B cell (primary cell): ENCODE data around the gene URB1. TPM values are rescaled to one million over a fixed set of nuclear protein-coding genes. Genes with fewer than 3 reads are reported as not detected.

Experiments used
- ATAC-seq: fragments of 200-7000 bp; cut with Tn5 transposase; one replicate; pipeline ENCODE4 v1.10.0; 2021; ENCODE audit warnings: low read depth, mild to moderate bottlenecking, moderate number of reproducible peaks, moderate library complexity
- CTCF ChIA-PET: fragments of 350-600 bp; sonication (Branson Sonifier 250); formaldehyde crosslinking; loops from one replicate; lab custom pipeline; 2021; ENCODE audit warnings: antibody characterized with exemption, inconsistent platforms; lab: Charles Lee
- POLR2A ChIA-PET: fragments of 350-600 bp; sonication (Branson Sonifier 250); formaldehyde crosslinking; loops from one replicate; lab custom pipeline; 2021; ENCODE audit warnings: antibody characterized with exemption; lab: Charles Lee
- DNase-seq: peaks from one replicate; pipeline ENCODE4 v3.0.0; 2013
- H2AFZ ChIP-seq: 2 replicates; pipeline ENCODE4 v1.6.1; 2012; ENCODE audit warnings: mild to moderate bottlenecking, low read depth, low read length; ENCODE audit not compliant: insufficient read depth, poor library complexity, severe bottlenecking
- H3K27ac ChIP-seq, 2 donors: 1 replicate in 1 of 2; 2 replicates in 1 of 2; pipeline ENCODE4 v1.5.1; 2012 to 2013; ENCODE audit warnings: low read length in 2 of 2, mild to moderate bottlenecking in 2 of 2, moderate library complexity in 1 of 2
- H3K27me3 ChIP-seq, 4 experiments: fragments of 200-600 bp in 1 of 4; sonication (generic) in 1 of 4; replicated peaks in 1 of 4; 1 replicate in 2 of 4; 2 replicates in 2 of 4; pipeline versions ENCODE4 v1.6.1 to v1.7.0; 2013 to 2016; ENCODE audit warnings: low read length in 3 of 4, mild to moderate bottlenecking in 2 of 4, mixed read lengths in 1 of 4, moderate library complexity in 1 of 4; ENCODE audit not compliant: insufficient read depth in 4 of 4, control insufficient read depth in 3 of 4; ENCODE audit errors: control extremely low read depth in 1 of 4
- H3K36me3 ChIP-seq, 2 experiments: replicated peaks in 1 of 2; 1 replicate in 1 of 2; 2 replicates in 1 of 2; pipeline versions ENCODE4 v1.6.1 to v1.7.1; 2013; ENCODE audit warnings: low read length in 1 of 2; ENCODE audit not compliant: insufficient read depth in 2 of 2, control insufficient read depth in 1 of 2; ENCODE audit errors: control extremely low read depth in 1 of 2, extremely low read depth in 1 of 2
- H3K4me1 ChIP-seq, 2 donors: fragments of 200-600 bp in 1 of 2; sonication (generic) in 1 of 2; 1 replicate in 1 of 2; 2 replicates in 1 of 2; pipeline versions ENCODE4 v1.5.1 to v1.6.1; 2013 to 2017; ENCODE audit warnings: low read length in 2 of 2; ENCODE audit not compliant: control insufficient read depth in 2 of 2, insufficient read depth in 2 of 2
- H3K4me2 ChIP-seq: replicated peaks from 2 replicates; pipeline ENCODE3; 2012; ENCODE audit warnings: mild to moderate bottlenecking, low read depth, low read length; ENCODE audit not compliant: poor library complexity, severe bottlenecking
- H3K4me3 ChIP-seq, 5 experiments: fragments of 200-600 bp in 1 of 5; sonication (generic) in 1 of 5; 1 replicate in 3 of 5; 2 replicates in 2 of 5; pipeline versions ENCODE4 v1.5.1 to v1.7.0; 2011 to 2016; ENCODE audit warnings: low read length in 4 of 5, mild to moderate bottlenecking in 4 of 5, low read depth in 2 of 5, control low read depth in 1 of 5, moderate library complexity in 1 of 5; ENCODE audit not compliant: insufficient read depth in 1 of 5; ENCODE audit errors: control extremely low read depth in 1 of 5, extremely low read depth in 1 of 5
- H3K79me2 ChIP-seq: fragments of 200-600 bp; sonication (generic); one replicate; pipeline ENCODE4 v1.6.0; 2016; ENCODE audit warnings: low read length; ENCODE audit not compliant: control insufficient read depth, insufficient read depth
- H3K9ac ChIP-seq: fragments of 200-600 bp; sonication (generic); 2 replicates; pipeline ENCODE4 v1.6.1; 2017; ENCODE audit warnings: mild to moderate bottlenecking, low read length, moderate library complexity
- H3K9me3 ChIP-seq, 3 donors: one replicate each; pipeline versions ENCODE4 v1.6.1 to v1.7.1; 2013; ENCODE audit warnings: low read length in 2 of 3; ENCODE audit not compliant: control insufficient read depth in 2 of 3, insufficient read depth in 1 of 3; ENCODE audit errors: control extremely low read depth in 1 of 3
- H4K20me1 ChIP-seq: 2 replicates; pipeline ENCODE4 v1.6.0; 2012; ENCODE audit warnings: mild to moderate bottlenecking, low read length; ENCODE audit not compliant: insufficient read depth, control insufficient read depth, poor library complexity, severe bottlenecking
- H3K27ac Mint-ChIP-seq: one replicate; pipeline ENCODE4 v1.8.0; 2021; ENCODE audit warnings: mixed read lengths
- H3K27me3 Mint-ChIP-seq: one replicate; pipeline ENCODE4 v1.8.0; 2021; ENCODE audit warnings: mixed read lengths
- H3K4me1 Mint-ChIP-seq: one replicate; pipeline ENCODE4 v1.8.0; 2021; ENCODE audit warnings: mixed read lengths
- H3K4me3 Mint-ChIP-seq: one replicate; pipeline ENCODE4 v1.8.0; 2021; ENCODE audit warnings: mixed read lengths
- H3K9me3 Mint-ChIP-seq: one replicate; pipeline ENCODE4 v1.8.0; 2022; ENCODE audit warnings: mixed read lengths; ENCODE audit not compliant: insufficient read depth
- CTCF ChIP-seq: fragments of 200-600 bp; IDR thresholded peaks from one replicate; pipeline ENCODE4 v1.8.0; 2022; ENCODE audit warnings: antibody characterized with exemption, mild to moderate bottlenecking
- EZH2 ChIP-seq: IDR thresholded peaks from 2 replicates; pipeline ENCODE4 v1.6.1; 2012; ENCODE audit warnings: borderline replicate concordance, low read depth, mild to moderate bottlenecking, moderate library complexity, low read length; ENCODE audit not compliant: insufficient read depth, poor library complexity, severe bottlenecking
- WGBS: methylation state at CpG from one replicate; pipeline ENCODE4 v1.1.5; 2013; ENCODE audit warnings: missing lambda C conversion rate; ENCODE audit not compliant: insufficient coverage; 5-methylcytosine and 5-hydroxymethylcytosine counted together
- intact Hi-C: fragments of 100-400 bp; cut with micrococcal nuclease; formaldehyde crosslinking; loops from one replicate; pipeline ENCODE4 v1.10.0; 2022
- polyA plus RNA-seq: library from polyadenylated mRNA; depleted of rRNA; stranded (reverse); fragments of >200 nt; gene quantifications from 2 replicates; pipeline ENCODE4 v1.2.3, GENCODE V29; 2012
- total RNA-seq, 2 donors: library from RNA; stranded (reverse); fragments of 120-200 nt in 1 of 2; gene quantifications; 1 replicate in 1 of 2; 2 replicates in 1 of 2; pipeline versions ENCODE4 v1.2.3 to v1.2.4, GENCODE V29; 2013 to 2022

URB1 gene
- total and polyA plus RNA-seq, 2 donors (not counting 1 experiment from before 2014, with no cell fraction given), result 4.7 to 15.2 TPM

GRCh38 chr21:32304998-32305397, 87.8 kb downstream of the URB1 start:
- DNase-seq (no peak), ATAC-seq (no peak)
- intact Hi-C loops, result no loop called here

GRCh38 chr21:32303385-32303784, 89.4 kb downstream of the URB1 start:
- intact Hi-C loops, result no loop called here
- TF ChIP-seq EZH2, result no peak
- TF ChIP-seq CTCF, result no peak
- no peak overlapping the region for H2AFZ ChIP-seq
- H3K4me3 ChIP-seq, result no peak overlapping the region
- peaks cover 0 to 2% of the 10 kb centered on the region in 2 experiments for H3K36me3 ChIP-seq
- no peak overlapping the region for H3K4me2 ChIP-seq
- H3K9ac ChIP-seq, result no peak overlapping the region
- H3K27me3 ChIP-seq, result no peaks in the 10 kb centered on the region
- no peak overlapping the region for H3K27ac ChIP-seq
- CTCF ChIA-PET, result no interaction called here
- no peaks in the 10 kb centered on the region for H3K79me2 ChIP-seq
- ATAC-seq, result no peak
- no peaks in the 10 kb centered on the region for H4K20me1 ChIP-seq
- no CpG with 5 or more reads among the region's 1 CpG for WGBS
- Mint-ChIP-seq H3K9me3 (no peaks in the 10 kb centered on the region), H3K4me3 (no peak overlapping the region), H3K4me1 (no peaks in the 10 kb centered on the region), H3K27ac (no peak overlapping the region), H3K27me3 (no peaks in the 10 kb centered on the region)
- no peaks in the 10 kb centered on the region for H3K4me1 ChIP-seq
- no peak for DNase-seq
- POLR2A ChIA-PET, result no interaction called here
- no peaks in the 10 kb centered on the region for H3K9me3 ChIP-seq

More at GRCh38 chr21:32304998-32305397, 87.8 kb downstream of the URB1 start:
- Histone ChIP-seq H3K27me3 (no peaks in the 10 kb centered on the region), H3K9me3 (no peaks in the 10 kb centered on the region), H3K4me3 (no peak overlapping the region), H2AFZ (no peak overlapping the region), H3K36me3 (peaks cover 0 to 2% of the 10 kb centered on the region in 2 experiments), H3K4me1 (no peaks in the 10 kb centered on the region), H4K20me1 (no peaks in the 10 kb centered on the region), H3K27ac (no peak overlapping the region), H3K9ac (no peak overlapping the region), H3K4me2 (no peak overlapping the region), H3K79me2 (no peaks in the 10 kb centered on the region)
- no peaks in the 10 kb centered on the region for H3K9me3 Mint-ChIP-seq
- CTCF ChIA-PET, result no interaction called here
- POLR2A ChIA-PET, result no interaction called here
- H3K4me3 Mint-ChIP-seq, result no peak overlapping the region
- no peak overlapping the region for H3K27ac Mint-ChIP-seq
- no peaks in the 10 kb centered on the region for H3K27me3 Mint-ChIP-seq
- WGBS, result 100% methylated on average over 5 of the region's 7 CpGs
- TF ChIP-seq EZH2 (no peak), CTCF (no peak)
- H3K4me1 Mint-ChIP-seq, result no peaks in the 10 kb centered on the region
